WERI-Rb-1 (cell line): Measurements from ENCODE around the gene NRIP3.
A peak's percentile ranks its signal among the peaks of the same experiment; 100 is the strongest.
"Not testable (repeated sequence)": the region's sequence is repeated elsewhere in the genome, so short reads cannot be mapped to it uniquely, and the experiment has no call there.

Experiments used
- DNase-seq: peaks from one replicate; pipeline ENCODE4 v3.0.0-alpha.2; 2020
- H3K27ac ChIP-seq: fragments of 250-450 bp; sonication (Bioruptor Pico); 2 replicates; pipeline ENCODE4 v1.5.1; 2020; ENCODE audit warnings: mild to moderate bottlenecking, moderate library complexity
- H3K27me3 ChIP-seq: fragments of 250-450 bp; sonication (Bioruptor Pico); 2 replicates; pipeline ENCODE4 v1.5.1; 2021; ENCODE audit warnings: mild to moderate bottlenecking, low read depth, moderate library complexity; ENCODE audit not compliant: insufficient read depth, severe bottlenecking
- H3K36me3 ChIP-seq: fragments of 250-450 bp; sonication (Bioruptor Pico); 2 replicates; pipeline ENCODE4 v1.5.1; 2020; ENCODE audit warnings: mild to moderate bottlenecking, moderate library complexity
- H3K4me3 ChIP-seq: 2 replicates; pipeline ENCODE4 v1.5.1; 2011; ENCODE audit warnings: low read depth, mild to moderate bottlenecking, control low read depth, low read length
- H3K9me3 ChIP-seq: fragments of 250-450 bp; sonication (Bioruptor Pico); 2 replicates; pipeline ENCODE4 v1.5.1; 2021; ENCODE audit warnings: mild to moderate bottlenecking, moderate library complexity; ENCODE audit not compliant: severe bottlenecking
- TF ChIP-seq, protein P1 (sequence below): IDR thresholded peaks from 2 replicates; pipeline ENCODE4 v1.5.1; 2011; ENCODE audit warnings: low read depth, mild to moderate bottlenecking, control low read depth, inconsistent platforms, low read length

Gene NRIP3

DNA sequence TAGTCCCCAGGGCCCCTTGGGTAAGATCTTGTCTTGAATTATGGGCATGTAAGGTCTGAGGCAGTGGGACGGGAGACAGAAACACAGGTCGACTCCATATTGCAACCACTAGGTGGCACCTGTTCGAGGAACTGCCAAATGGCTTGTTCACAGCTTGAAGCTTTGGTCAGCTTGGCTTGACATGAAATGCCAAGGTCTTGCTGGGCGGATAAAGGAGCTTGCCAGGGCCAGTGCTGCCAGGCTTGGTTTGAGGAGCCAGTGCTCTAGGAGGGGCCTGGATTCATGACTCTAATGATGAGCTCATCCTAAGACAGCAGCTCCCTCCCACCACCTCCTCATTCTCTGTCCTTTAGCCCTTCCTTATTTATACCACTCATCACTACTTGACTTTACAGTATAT, 11.9 kb upstream of the NRIP3 start:
- Histone ChIP-seq H3K27me3 (no peaks in the 10 kb centered on the region), H3K4me3 (no peak overlapping the region), H3K9me3 (no peaks in the 10 kb centered on the region), H3K36me3 (no peaks in the 10 kb centered on the region), H3K27ac (peak overlapping the region; percentile 17; the same call in 1 of the 2 replicates)
- peak; percentile 77 for DNase-seq
- TF ChIP-seq, protein P1, sequence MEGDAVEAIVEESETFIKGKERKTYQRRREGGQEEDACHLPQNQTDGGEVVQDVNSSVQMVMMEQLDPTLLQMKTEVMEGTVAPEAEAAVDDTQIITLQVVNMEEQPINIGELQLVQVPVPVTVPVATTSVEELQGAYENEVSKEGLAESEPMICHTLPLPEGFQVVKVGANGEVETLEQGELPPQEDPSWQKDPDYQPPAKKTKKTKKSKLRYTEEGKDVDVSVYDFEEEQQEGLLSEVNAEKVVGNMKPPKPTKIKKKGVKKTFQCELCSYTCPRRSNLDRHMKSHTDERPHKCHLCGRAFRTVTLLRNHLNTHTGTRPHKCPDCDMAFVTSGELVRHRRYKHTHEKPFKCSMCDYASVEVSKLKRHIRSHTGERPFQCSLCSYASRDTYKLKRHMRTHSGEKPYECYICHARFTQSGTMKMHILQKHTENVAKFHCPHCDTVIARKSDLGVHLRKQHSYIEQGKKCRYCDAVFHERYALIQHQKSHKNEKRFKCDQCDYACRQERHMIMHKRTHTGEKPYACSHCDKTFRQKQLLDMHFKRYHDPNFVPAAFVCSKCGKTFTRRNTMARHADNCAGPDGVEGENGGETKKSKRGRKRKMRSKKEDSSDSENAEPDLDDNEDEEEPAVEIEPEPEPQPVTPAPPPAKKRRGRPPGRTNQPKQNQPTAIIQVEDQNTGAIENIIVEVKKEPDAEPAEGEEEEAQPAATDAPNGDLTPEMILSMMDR: peak; percentile 93

DNA sequence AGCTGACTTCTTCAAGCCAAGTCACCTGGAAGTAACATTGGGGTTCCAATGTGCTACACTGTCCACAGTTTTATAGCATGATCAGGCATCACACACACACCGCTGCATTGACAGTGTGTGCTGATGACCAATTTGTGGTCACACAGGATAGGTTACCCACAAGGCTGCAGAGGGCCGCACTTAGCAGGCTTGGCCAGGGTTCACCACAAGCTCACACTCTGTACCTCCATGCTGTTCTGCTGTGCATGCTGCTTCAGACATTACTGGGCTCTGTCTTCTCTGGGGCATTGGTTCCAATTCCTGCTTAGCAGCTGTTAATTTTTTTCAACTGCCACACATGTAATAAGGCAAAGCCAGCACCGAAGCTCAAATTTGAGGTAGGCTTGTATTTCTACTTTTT, 11.0 kb upstream of the NRIP3 start:
- DNase-seq: no peak
- Histone ChIP-seq H3K4me3 (no peak overlapping the region), H3K36me3 (no peaks in the 10 kb centered on the region), H3K9me3 (peaks cover 4% of the 10 kb centered on the region), H3K27me3 (no peaks in the 10 kb centered on the region), H3K27ac (no peak overlapping the region)
- TF ChIP-seq, protein P1: no peak

DNA sequence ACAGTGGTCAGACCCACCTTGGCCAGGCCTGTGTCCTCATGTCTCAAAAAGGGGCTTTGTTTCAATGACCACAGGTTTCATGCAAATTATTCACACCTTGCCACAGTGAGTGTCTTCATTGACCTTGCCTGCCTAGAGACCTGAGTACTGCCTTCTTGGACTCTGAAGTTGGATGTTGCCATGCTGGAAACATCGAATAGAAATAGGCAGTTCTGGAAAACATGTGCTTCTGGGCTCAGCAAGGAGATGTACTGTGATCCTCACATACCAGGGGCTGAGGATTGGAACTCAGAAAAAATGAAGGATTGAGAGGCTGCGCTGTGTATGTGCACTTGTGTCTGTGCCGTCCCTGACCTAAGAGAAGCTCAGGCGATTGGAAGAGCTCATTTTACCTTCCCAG, 9.6 kb upstream of the NRIP3 start:
- TF ChIP-seq, protein P1: no peak
- Histone ChIP-seq H3K9me3 (peaks cover 8% of the 10 kb centered on the region), H3K27me3 (no peaks in the 10 kb centered on the region), H3K27ac (no peak overlapping the region), H3K4me3 (no peak overlapping the region), H3K36me3 (no peaks in the 10 kb centered on the region)
- DNase-seq: no peak

DNA sequence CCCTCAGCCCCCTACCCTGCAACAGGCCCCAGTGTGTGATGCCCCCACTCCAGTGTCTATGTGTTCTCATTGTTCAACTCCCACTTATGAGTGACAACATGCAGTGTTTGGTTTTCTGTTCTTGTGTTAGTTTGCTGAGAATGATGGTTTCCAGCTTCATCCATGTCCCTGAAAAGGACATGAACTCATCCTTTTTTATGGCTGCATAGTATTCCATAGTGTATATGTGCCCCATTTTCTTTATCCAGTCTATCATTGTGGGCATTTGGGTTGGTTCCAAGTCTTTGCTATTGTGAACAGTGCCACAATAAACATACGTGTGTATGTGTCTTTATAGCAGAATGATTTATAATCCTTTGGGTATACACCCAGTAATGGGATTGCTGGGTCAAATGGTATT, 5.7 kb upstream of the NRIP3 start:
- H3K4me3 ChIP-seq, H3K27ac ChIP-seq, DNase-seq, H3K36me3 ChIP-seq, H3K27me3 ChIP-seq, H3K9me3 ChIP-seq: not testable (repeated sequence)

DNA sequence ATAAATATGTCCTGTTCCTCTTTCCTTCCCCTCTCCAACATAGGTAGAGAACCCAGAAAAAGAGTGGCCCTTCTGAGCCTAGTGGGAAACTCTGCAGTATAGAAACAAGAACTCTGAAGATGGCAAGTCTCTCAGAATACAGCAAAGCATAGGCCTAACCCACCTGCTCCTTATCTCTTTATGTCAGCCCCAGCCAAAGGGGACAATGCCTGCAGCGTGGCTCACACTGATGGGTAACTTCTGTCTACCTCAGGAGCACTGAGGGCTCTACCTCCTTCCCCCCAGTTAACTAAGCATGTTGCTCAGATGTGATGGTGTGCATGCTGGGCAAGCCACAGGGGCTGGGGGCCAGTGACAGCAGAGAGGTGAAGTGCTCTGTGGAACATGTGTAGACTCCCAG, 4.9 kb upstream of the NRIP3 start:
- no peak overlapping the region for H3K4me3 ChIP-seq
- TF ChIP-seq, protein P1: no peak
- H3K27ac ChIP-seq: no peak overlapping the region
- peaks cover 8% of the 10 kb centered on the region for H3K9me3 ChIP-seq
- no peaks in the 10 kb centered on the region for H3K36me3 ChIP-seq
- no peak for DNase-seq
- H3K27me3 ChIP-seq: no peaks in the 10 kb centered on the region

DNA sequence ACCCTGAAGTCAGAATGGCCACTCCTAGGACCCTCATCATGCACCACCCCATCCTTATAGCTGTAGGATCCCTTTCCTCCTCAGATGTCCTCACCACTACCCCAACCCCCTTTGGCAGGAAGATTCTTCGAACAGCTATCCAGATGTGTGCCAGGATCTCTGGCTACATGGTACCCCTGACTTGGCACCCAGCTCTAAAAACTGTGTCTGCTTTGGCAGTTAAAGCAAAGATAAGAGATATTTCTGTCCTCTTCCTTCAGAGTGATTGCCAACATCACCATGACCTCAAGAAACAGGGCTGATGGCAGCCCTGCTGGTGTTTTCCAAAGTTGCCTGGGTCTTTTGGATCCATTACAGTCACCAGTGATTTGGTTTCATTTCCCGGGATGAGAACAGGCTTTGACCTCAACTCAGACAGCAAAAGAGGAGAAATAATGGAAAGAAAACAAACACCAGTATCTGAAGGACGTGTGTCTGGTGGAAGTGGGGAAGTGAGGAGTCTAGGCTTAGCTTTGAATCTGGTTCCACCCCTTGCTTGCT, 4.3 kb upstream of the NRIP3 start:
- peaks cover 8% of the 10 kb centered on the region for H3K9me3 ChIP-seq
- H3K4me3 ChIP-seq: no peak overlapping the region
- no peaks in the 10 kb centered on the region for H3K27me3 ChIP-seq
- no peak overlapping the region for H3K27ac ChIP-seq
- no peaks in the 10 kb centered on the region for H3K36me3 ChIP-seq
- DNase-seq: no peak
- TF ChIP-seq, protein P1: no peak
